NCI-H2081 treated with DMSO at 0.1 percent for 48 hours (cell line): Measurements from ENCODE around the gene KCNA3.

ENCODE experiments used
- DNase-seq: peaks from one replicate; lab custom pipeline; 2025; lab: John Stamatoyannopoulos, UW

KCNA3 gene

DNA sequence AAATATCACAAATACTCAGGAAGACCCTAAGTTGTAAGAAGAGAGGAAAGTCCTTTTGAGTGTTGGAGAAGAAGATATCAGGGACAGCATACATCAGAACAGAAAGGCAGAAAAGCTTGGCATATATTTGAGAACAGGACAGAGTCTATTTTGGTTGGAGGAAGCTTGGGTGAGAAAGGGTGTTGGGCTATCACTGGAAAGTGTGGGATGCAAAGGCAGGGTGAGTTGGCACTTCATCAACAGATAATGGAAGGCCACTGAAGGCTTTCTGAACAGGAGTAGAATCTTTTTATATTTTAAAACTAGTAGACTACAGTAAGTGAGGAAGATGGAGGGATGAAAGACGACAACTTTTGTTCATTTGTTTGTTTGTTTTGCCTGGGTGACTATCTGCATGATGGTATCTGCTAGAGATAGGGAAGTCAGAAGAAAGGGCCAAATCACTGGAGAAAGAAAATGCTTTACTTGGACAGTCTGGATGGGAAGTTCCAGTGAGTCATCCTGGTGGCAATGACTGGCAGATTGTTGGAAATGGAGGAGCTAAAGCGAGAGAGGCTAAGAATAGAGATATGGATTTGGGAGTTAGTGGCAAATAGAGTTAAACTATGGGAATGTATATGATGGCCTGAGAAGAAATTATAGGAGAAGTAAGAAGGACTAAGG lies 34.9 kb downstream of the KCNA3 start:
- DNase-seq, result no peak

GRCh38 chr1:110638556-110638955 lies 36.2 kb downstream of the KCNA3 start:
- DNase-seq, result no peak

GRCh38 chr1:110638058-110638457 lies 36.7 kb downstream of the KCNA3 start:
- no peak for DNase-seq

DNA sequence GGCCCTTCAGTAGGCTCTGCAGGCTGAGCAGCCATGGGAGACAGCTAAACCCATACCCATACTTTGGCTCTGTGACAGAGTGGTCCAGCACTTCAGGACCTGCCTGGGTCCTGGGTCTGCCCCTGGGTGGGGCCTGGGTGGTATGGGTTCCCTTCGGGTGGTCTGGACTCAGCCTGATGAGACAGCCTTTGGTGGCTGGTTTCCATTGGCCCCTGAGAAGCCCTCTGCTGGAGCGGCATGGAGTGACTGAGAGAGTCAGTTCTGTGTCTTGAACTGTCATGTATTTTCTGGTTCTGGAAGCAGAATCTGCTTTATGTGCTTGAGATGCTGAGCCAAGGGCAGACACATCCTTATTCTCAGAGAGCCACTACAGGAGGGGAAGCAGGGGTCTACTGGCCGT lies 37.3 kb downstream of the KCNA3 start:
- DNase-seq, result no peak

- no peak for DNase-seq
These were observed 38.4 kb downstream of the KCNA3 start for GRCh38 chr1:110636149-110636935.

DNA sequence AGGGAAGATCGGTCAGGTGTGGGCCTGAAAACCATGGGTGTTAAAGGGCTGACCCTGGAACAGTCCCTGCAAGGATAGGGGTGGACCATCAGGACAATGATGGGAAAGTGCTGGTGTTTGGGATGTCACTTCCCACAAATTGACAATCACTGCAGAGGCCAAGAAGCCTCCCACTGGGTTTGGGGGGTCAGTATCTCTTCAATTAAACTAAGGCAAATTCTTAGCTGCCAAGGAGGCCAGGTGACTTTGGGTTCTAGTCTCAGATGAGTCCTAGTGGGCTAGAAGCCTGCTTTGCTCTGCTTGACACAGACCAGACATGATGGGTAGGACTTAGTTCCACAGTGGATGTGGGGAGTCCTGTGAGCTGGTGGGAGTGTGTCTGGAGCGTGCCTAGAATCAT lies 39.3 kb downstream of the KCNA3 start:
- no peak for DNase-seq

- DNase-seq, result no peak
These were observed 40.1 kb downstream of the KCNA3 start for GRCh38 chr1:110634455-110635311.

DNA sequence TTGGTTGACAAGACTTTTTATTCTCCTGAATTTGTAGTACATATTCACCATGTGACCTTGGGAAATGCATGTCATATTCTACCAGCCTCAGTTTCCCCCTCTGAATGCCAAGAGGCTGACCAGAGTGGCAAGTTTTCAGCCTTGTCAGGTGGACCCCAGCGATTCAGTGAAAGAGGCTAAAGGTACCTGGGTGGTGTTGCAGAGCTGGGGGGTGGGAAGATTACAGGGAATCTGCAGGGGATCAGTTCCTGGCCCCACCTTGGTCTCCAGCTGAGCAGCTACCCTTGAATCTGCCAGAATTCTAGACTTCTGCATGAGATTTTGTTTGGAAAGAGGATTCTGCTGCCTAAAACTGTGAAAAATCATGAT lies 40.7 kb downstream of the KCNA3 start:
- no peak for DNase-seq

DNA sequence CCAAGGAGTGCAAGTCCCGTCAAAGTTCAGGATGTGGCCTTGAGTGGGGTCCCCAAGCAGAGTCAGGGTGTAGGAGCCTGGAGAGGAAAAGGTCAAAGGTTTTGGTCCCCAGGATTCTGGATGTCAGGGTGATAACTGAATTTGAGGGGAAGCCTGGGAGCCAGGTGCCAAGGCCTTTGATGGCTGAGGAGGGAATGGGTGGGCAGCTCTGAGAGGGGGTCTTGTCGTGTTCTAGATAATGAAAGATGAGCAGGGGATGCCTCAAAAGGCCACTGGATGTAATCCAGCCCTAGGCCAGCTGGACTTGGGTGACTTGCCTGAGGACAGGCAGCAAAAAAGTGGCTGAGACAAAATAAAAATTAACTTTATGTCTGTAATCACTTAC lies 41.1 kb downstream of the KCNA3 start:
- no peak for DNase-seq

DNA sequence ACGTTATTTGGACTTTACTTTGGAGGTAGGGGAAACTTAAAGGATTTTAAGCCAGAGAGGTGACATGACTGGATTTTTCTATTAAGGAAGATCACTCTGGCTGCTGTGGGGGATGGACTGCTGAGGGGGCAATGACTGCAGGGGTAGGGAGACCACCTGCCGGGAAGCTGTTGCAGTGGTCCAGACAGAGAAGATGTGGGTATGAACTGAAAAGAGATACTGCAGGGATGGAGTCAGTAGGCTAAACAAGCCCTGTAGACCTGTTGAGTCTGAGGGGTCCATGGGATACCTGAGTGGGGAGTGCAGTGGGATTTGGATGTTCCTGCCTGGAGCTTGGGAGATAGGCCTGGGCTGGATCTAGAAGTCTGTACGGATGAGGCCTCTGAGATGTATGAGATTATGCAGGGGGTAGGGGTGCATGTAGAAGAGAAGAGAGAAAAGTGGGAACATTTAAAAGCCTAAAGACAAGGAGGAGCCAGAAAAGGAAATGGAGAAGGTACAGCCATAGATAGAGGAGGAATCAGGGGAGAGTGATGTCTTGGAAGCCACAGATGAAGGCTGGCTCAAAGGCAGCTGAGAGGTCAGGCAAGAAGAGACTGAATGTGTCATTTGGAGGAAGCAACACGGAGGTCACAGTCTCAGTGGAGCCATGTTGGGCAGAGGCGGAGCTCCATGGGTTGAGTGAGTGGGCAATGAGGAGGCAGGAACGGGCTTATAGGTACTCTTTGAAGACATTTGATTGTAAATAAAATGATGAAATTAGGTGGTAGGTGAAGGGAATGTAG lies 42.7 kb downstream of the KCNA3 start:
- DNase-seq, result no peak

GRCh38 chr1:110630839-110631663 lies 43.7 kb downstream of the KCNA3 start:
- no peak for DNase-seq

GRCh38 chr1:110628323-110629105 lies 46.2 kb downstream of the KCNA3 start:
- no peak for DNase-seq

GRCh38 chr1:110627764-110628163 lies 47.0 kb downstream of the KCNA3 start:
- no peak for DNase-seq

DNA sequence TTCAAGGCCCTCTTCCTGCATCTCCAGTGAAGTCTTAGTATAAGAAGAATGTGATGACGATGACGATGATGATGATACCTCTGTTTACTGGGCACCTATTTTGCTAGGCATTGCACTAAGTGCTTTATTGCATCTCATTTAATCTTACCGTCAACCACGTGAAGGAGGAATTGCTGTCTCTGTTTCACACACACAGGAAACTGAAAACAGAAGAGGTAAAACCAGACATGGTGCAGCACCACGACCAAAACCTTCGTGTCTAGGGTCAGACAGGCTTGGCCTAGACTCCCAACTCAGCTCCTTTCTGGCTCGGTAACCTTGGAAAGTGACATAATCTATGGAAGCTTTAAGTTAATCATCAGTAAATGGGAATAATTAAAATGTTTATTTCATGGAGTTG lies 47.9 kb downstream of the KCNA3 start:
- DNase-seq, result no peak
